ENCODE data around the gene CDKN3. TPM values are rescaled to one million over a fixed set of nuclear protein-coding genes. Genes with fewer than 3 reads are reported as not detected.
"Not testable (repeated sequence)": the region's sequence is repeated elsewhere in the genome, so short reads cannot be mapped to it uniquely, and the experiment has no call there.

CDKN3 gene
- total RNA-seq, 1 donor from 2014 or later, result 4.3 TPM

DNA sequence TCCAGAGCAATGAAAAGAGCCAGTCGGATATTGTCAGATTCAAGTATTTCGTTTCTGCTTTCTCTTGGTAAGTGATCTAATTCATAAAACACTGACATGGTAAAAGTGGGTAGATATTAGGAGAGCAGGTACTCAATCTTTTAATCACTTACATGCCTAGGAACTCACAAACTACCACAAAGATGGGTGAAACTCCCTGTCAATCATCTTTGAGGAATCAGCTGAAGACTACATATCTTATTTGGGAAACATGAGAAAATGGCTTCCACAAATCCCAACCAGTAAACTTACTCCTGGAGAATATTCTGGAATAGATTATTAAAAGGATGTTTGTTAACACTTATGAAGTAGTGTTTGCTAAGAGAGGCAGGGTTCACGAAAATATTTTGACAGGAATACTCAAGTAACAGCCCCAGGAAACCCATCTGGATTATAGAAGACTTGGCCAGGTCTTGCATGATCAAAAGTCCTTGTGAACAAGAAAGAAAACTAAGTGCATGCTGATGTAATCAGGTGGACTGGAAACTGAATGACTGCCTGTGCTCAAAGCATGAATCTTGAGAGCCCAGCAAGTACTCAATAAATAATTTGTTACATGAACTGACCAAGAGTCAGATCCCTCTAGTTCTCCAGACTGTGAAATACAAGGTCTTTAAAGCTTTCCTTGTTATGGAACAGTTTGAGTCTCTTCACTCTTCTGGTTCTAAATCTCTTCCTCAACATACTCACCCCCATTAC is 28.9 kb downstream of the CDKN3 start:
- H3K36me3 ChIP-seq, result peaks cover 55% of the 10 kb centered on the region
- H3K27ac ChIP-seq (replicated peaks), result no peak overlapping the region
- TF ChIP-seq, protein P1, sequence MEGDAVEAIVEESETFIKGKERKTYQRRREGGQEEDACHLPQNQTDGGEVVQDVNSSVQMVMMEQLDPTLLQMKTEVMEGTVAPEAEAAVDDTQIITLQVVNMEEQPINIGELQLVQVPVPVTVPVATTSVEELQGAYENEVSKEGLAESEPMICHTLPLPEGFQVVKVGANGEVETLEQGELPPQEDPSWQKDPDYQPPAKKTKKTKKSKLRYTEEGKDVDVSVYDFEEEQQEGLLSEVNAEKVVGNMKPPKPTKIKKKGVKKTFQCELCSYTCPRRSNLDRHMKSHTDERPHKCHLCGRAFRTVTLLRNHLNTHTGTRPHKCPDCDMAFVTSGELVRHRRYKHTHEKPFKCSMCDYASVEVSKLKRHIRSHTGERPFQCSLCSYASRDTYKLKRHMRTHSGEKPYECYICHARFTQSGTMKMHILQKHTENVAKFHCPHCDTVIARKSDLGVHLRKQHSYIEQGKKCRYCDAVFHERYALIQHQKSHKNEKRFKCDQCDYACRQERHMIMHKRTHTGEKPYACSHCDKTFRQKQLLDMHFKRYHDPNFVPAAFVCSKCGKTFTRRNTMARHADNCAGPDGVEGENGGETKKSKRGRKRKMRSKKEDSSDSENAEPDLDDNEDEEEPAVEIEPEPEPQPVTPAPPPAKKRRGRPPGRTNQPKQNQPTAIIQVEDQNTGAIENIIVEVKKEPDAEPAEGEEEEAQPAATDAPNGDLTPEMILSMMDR (IDR thresholded peaks at IDR 0.05; ENCODE audit: borderline replicate concordance), result no peak

DNA sequence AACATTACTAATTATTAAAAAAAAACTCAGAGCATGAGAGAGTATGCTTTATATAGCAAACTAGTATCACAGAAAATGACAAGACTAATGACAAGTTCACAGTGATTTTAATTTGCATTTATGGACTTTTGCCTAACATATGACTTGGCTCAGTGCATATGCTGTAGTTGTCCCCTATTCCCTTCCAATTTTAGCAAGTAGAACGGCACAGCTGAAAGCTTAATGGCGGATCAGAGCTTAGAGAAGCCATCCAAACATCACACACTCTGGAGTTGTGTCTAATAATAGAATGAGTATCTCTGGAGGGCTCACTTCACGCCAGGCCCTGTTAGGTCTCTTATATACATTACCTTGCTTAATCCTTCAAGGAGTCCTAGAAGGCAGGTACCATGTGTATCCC is 31.1 kb downstream of the CDKN3 start:
- Histone ChIP-seq H3K27ac (replicated peaks) (peak overlapping the region; percentile 68), H3K4me1 (peaks cover 26% of the 10 kb centered on the region), H3K36me3 (peaks cover 63% of the 10 kb centered on the region), H3K27me3 (ENCODE audit: low read depth) (no peaks in the 10 kb centered on the region), H3K4me3 (no peak overlapping the region), H3K9me3 (replicated peaks) (no peaks in the 10 kb centered on the region)
- intact Hi-C loops (cut with micrococcal nuclease), result no loop called here
- no peak for DNase-seq
- TF ChIP-seq, protein P1 (IDR thresholded peaks at IDR 0.05; ENCODE audit: borderline replicate concordance), result no peak

More for the DNA sequence above, 28.9 kb downstream of the CDKN3 start:
- intact Hi-C loops (cut with micrococcal nuclease), result no loop called here
- H3K27me3 ChIP-seq (ENCODE audit: low read depth), result no peaks in the 10 kb centered on the region
- DNase-seq, result no peak
- no peaks in the 10 kb centered on the region for H3K9me3 ChIP-seq (replicated peaks)
- H3K4me3 ChIP-seq, result no peak overlapping the region
- H3K4me1 ChIP-seq, result peaks cover 12% of the 10 kb centered on the region

DNA sequence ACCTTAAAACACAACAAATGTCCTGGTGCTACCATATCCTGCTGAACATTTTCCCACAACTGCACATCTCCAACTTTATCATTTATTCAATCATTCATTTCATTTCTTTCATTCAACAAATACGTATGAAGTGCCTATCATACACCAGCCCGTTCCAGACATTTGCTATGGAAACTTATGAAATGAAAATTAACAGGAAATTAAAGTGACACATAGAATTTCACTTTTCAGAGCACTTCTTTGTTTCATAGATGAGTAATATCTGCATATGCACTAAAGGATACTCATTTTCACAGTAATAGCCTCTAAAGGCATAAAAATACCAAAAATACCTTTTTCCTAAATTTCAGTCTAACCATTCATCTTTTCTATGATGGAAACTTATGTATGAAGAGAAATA is 31.7 kb downstream of the CDKN3 start:
- peaks cover 33% of the 10 kb centered on the region for H3K4me1 ChIP-seq
- DNase-seq, result no peak
- no peak overlapping the region for H3K4me3 ChIP-seq
- H3K9me3 ChIP-seq (replicated peaks), result no peaks in the 10 kb centered on the region
- no peaks in the 10 kb centered on the region for H3K27me3 ChIP-seq (ENCODE audit: low read depth)
- TF ChIP-seq, protein P1 (IDR thresholded peaks at IDR 0.05; ENCODE audit: borderline replicate concordance), result no peak
- intact Hi-C loops (cut with micrococcal nuclease), result no loop called here
- peaks cover 63% of the 10 kb centered on the region for H3K36me3 ChIP-seq
- H3K27ac ChIP-seq (replicated peaks), result peak overlapping the region; percentile 68

DNA sequence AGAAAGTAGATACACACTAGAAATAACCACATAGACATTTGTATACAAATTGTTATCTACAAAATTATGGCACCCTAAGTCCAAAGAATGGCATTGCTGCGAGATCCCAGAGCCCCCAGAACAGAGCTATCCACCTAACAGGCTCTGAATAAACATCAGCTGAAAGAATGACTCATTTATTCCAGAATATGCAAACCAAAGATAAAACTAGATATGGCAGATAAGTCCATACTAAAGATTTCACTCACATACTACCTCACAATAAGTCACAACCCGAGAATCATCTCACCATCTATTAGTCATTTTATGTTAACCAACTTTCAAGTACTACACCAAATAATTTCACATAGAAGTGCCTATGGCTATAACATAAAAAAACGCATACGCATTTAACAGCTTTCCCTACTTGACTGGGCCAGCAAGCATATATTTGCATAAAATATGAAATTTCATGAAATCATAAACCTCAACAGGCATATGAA is 38.7 kb downstream of the CDKN3 start:
- no peak for DNase-seq
- Histone ChIP-seq H3K9me3 (replicated peaks) (no peaks in the 10 kb centered on the region), H3K4me3 (no peak overlapping the region), H3K36me3 (peaks cover 10% of the 10 kb centered on the region), H3K27ac (replicated peaks) (peak overlapping the region; percentile 35), H3K4me1 (peaks cover 86% of the 10 kb centered on the region), H3K27me3 (ENCODE audit: low read depth) (no peaks in the 10 kb centered on the region)
- TF ChIP-seq, protein P1 (IDR thresholded peaks at IDR 0.05; ENCODE audit: borderline replicate concordance), result no peak
- intact Hi-C loops (cut with micrococcal nuclease), result no loop called here

DNA sequence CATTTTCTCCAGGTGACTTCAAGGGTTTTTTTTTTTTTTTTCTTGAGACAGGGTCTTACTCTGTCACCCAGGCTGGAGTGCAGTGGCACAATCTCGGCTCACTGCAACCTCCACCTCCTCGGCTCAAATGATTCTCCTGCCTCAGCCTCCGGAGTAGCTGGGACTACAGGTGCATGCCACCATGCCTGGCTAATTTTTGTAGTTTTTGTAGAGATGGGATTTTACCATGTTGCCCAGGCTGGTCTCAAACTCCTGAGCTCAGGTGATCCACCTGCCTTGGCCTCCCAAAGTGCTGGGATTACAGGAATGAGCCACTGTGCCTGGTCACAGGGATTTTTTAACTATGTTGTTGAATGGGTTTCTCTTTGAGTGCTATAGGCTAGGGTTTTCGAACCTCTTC is 41.1 kb downstream of the CDKN3 start:
- H3K36me3 ChIP-seq; intact Hi-C loops (cut with micrococcal nuclease); H3K27ac ChIP-seq (replicated peaks); H3K9me3 ChIP-seq (replicated peaks); DNase-seq; H3K4me3 ChIP-seq; H3K27me3 ChIP-seq (ENCODE audit: low read depth): not testable (repeated sequence)
- H3K4me1 ChIP-seq, result peaks cover 78% of the 10 kb centered on the region

DNA sequence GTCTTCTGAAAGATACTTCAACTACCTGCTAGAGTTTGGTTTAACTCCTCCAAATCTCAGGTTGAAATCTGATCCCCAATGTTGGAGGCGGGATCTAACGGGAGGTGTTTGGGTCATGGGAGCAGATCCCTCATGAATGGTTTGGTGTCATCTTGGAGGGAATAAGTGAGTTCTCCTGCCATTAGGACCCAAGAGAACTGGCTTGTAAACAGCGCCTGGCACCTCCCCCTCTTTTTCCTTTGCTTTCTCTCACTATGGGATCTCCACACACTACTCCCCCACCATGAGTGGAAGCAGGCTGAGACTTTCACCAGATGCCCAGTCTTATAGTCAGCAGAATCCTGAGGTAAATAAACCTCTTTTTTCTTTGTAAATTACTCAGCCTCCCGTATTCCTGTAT is 41.9 kb downstream of the CDKN3 start:
- H3K27ac ChIP-seq (replicated peaks), result no peak overlapping the region
- H3K9me3 ChIP-seq (replicated peaks), result no peaks in the 10 kb centered on the region
- H3K4me3 ChIP-seq, result no peak overlapping the region
- no peak for DNase-seq
- no peaks in the 10 kb centered on the region for H3K27me3 ChIP-seq (ENCODE audit: low read depth)
- H3K4me1 ChIP-seq, result peaks cover 70% of the 10 kb centered on the region
- intact Hi-C loops (cut with micrococcal nuclease), result no loop called here
- TF ChIP-seq, protein P1 (IDR thresholded peaks at IDR 0.05; ENCODE audit: borderline replicate concordance), result no peak
- no peaks in the 10 kb centered on the region for H3K36me3 ChIP-seq
